GM12878 (cell line): Measurements from ENCODE around the gene NCBP1. TPM values are rescaled to one million over a fixed set of nuclear protein-coding genes. Genes with fewer than 3 reads are reported as not detected.

Experiments
- ATAC-seq: fragments of 200-7000 bp; cut with Tn5 transposase; 3 replicates; pipeline ENCODE4 v1.9.1; 2020; ENCODE audit warnings: mild to moderate bottlenecking, moderate library complexity
- BruUV-seq: library from RNA; stranded (reverse); fragments of 400-500 nt; replicated peaks from 2 replicates; lab custom pipeline; 2021; lab: Mats Ljungman, UMichigan
- CTCF ChIA-PET: fragments of 300-600 bp; sonication (Branson Sonifier 250); formaldehyde crosslinking; extraction: SDS; loops from one replicate; lab custom pipeline; 2021; ENCODE audit warnings: inconsistent platforms; lab: Yijun Ruan, JAX
- POLR2A ChIA-PET: fragments of 350-600 bp; formaldehyde crosslinking; extraction: SDS; loops from one replicate; lab custom pipeline; 2021; ENCODE audit warnings: inconsistent platforms; lab: Charles Lee
- RAD21 ChIA-PET: fragments of 300-600 bp; sonication (Branson Sonifier 250); formaldehyde crosslinking; loops from one replicate; lab custom pipeline; 2023; ENCODE audit warnings: antibody characterized with exemption; ENCODE audit not compliant: unreplicated experiment; lab: Charles Lee
- SMC1A ChIA-PET: fragments of 300-600 bp; sonication (Branson Sonifier 250); formaldehyde crosslinking; loops from one replicate; lab custom pipeline; 2023; ENCODE audit not compliant: unreplicated experiment, uncharacterized antibody; lab: Charles Lee
- DNase-seq: peaks from one replicate; pipeline ENCODE4 v3.0.0-alpha.2; 2011; ENCODE audit warnings: low read depth, low spot score
- FAIRE-seq: peaks from 3 replicates; lab custom pipeline; 2011; peaks lifted over from hg19 to GRCh38; lab: Jason Lieb, UNC
- H2AFZ ChIP-seq: 2 replicates; pipeline ENCODE4 v1.6.0; 2011; ENCODE audit warnings: low read depth, low read length, control low read depth; ENCODE audit not compliant: control insufficient read depth
- H3K27ac ChIP-seq: 2 replicates; pipeline ENCODE4 v1.5.1; 2011; ENCODE audit warnings: control low read depth; ENCODE audit not compliant: control insufficient read depth, insufficient read depth
- H3K27me3 ChIP-seq, 2 experiments: replicated peaks in 1 of 2; 2 replicates each; pipeline versions ENCODE4 v1.6.0 to v1.6.1; 2011; ENCODE audit warnings: low read length in 1 of 2; ENCODE audit not compliant: control insufficient read depth in 2 of 2, insufficient read depth in 2 of 2
- H3K36me3 ChIP-seq, 2 experiments: 2 replicates each; pipeline ENCODE4 v1.5.1; 2011; ENCODE audit warnings: low read length in 1 of 2; ENCODE audit not compliant: control insufficient read depth in 2 of 2, insufficient read depth in 2 of 2
- H3K4me1 ChIP-seq: 2 replicates; pipeline ENCODE4 v1.6.1; 2011; ENCODE audit warnings: mild to moderate bottlenecking, low read length, moderate library complexity, mixed read lengths; ENCODE audit not compliant: control insufficient read depth, insufficient read depth
- H3K4me2 ChIP-seq: 2 replicates; pipeline ENCODE4 v1.6.0; 2011; ENCODE audit warnings: control low read depth; ENCODE audit not compliant: control insufficient read depth, insufficient read depth
- H3K4me3 ChIP-seq: fragments of 200-600 bp; sonication (generic); 2 replicates; pipeline ENCODE4 v1.5.1; 2016
- H3K79me2 ChIP-seq: 2 replicates; pipeline ENCODE4 v1.6.0; 2011; ENCODE audit warnings: low read length; ENCODE audit not compliant: control insufficient read depth, insufficient read depth
- H3K9ac ChIP-seq: 2 replicates; pipeline ENCODE4 v1.8.0; 2011; ENCODE audit warnings: low read length, control low read depth, mixed read lengths; ENCODE audit not compliant: control insufficient read depth, insufficient read depth
- H3K9me3 ChIP-seq: replicated peaks from 3 replicates; pipeline ENCODE4 v1.5.1; 2011; ENCODE audit warnings: mild to moderate bottlenecking, low read length; ENCODE audit not compliant: control insufficient read depth, insufficient read depth
- H4K20me1 ChIP-seq: 2 replicates; pipeline ENCODE4 v1.6.0; 2011; ENCODE audit not compliant: control insufficient read depth, insufficient read depth
- E2F8 ChIP-seq: fragments of 450-650 bp; IDR thresholded peaks from 2 replicates; pipeline ENCODE4 v1.6.1; 2018; ENCODE audit warnings: mild to moderate bottlenecking, low read depth, moderate library complexity; ENCODE audit not compliant: partially characterized antibody
- MYC ChIP-seq: IDR thresholded peaks from 2 replicates; pipeline ENCODE4 v1.6.1; 2011; ENCODE audit warnings: mild to moderate bottlenecking, low read length, moderate library complexity, inconsistent platforms; ENCODE audit not compliant: insufficient read depth, insufficient replicate concordance, insufficient read length, severe bottlenecking
- PRDM15 ChIP-seq: fragments of 450-650 bp; formaldehyde crosslinking; IDR thresholded peaks from 2 replicates; pipeline ENCODE4 v1.4.0; 2020; ENCODE audit warnings: mild to moderate bottlenecking, moderate library complexity
- RAD51 ChIP-seq: fragments of 450-650 bp; IDR thresholded peaks from 2 replicates; pipeline ENCODE4 v1.6.1; 2016; ENCODE audit warnings: moderate library complexity, mild to moderate bottlenecking, inconsistent platforms
- RELA ChIP-seq: fragments of 450-650 bp; IDR thresholded peaks from 2 replicates; pipeline ENCODE4 v1.8.0; 2014; ENCODE audit warnings: borderline replicate concordance; ENCODE audit not compliant: partially characterized antibody
- USF2 ChIP-seq: IDR thresholded peaks from 2 replicates; pipeline ENCODE4 v1.6.1; 2011; ENCODE audit warnings: low read depth, low read length, improper control_type of control experiment, borderline replicate concordance
- ZNF687 ChIP-seq: fragments of 450-650 bp; IDR thresholded peaks from 2 replicates; pipeline ENCODE4 v1.6.1; 2017; ENCODE audit warnings: mild to moderate bottlenecking, moderate library complexity
- ZSCAN29 ChIP-seq: fragments of 450-650 bp; IDR thresholded peaks from 2 replicates; pipeline ENCODE4 v1.6.1; 2017; ENCODE audit warnings: mild to moderate bottlenecking, moderate library complexity
- WGBS: methylation state at CpG from one replicate; pipeline ENCODE4 v1.1.6; 2016; ENCODE audit warnings: low lambda C conversion rate; ENCODE audit not compliant: insufficient replicate concordance, insufficient coverage; ENCODE audit errors: missing lambda C conversion rate; 5-methylcytosine and 5-hydroxymethylcytosine counted together
- in situ Hi-C: fragments of 300-500 bp; cut with MboI; formaldehyde crosslinking; loops from 9 replicates; pipeline ENCODE4 v1.14.3; 2018; ENCODE audit warnings: mixed read lengths
- intact Hi-C: fragments of 100-400 bp; cut with micrococcal nuclease; formaldehyde crosslinking; loops from one replicate; pipeline ENCODE4 v1.14.2; 2022; ENCODE audit not compliant: unreplicated experiment
- polyA plus RNA-seq, 11 experiments: library from polyadenylated mRNA; depleted of rRNA in 4 of 11; unstranded in 6 of 11; stranded (reverse) in 5 of 11; fragments of >200 nt; fragmentation: Nextera tagmentation in 4 of 11; fragmentation: Illumina TruSeq in 1 of 11; extraction: Ambion mirVana in 4 of 11; extraction: Trizol in 1 of 11; gene quantifications; 1 replicate in 1 of 11; 2 replicates in 10 of 11; pipeline versions ENCODE4 v1.2.1 to v1.2.3, GENCODE V29; 2011 to 2016; ENCODE audit warnings: inconsistent platforms in 2 of 11, missing spikeins in 2 of 11, low read depth in 1 of 11
- total RNA-seq, 4 experiments: library from RNA; depleted of rRNA in 3 of 4; stranded (reverse); fragments of >200 nt in 3 of 4; fragmentation: Illumina TruSeq in 1 of 4; extraction: Trizol in 1 of 4; gene quantifications; 2 replicates each; pipeline versions ENCODE4 v1.2.1 to v1.2.3, GENCODE V29; 2013 to 2021

NCBP1 gene
- total and polyA plus RNA-seq, 10 of the 15 experiments (the other 5 are each of a cell fraction or from before 2014, with no cell fraction given) = 14.7 to 70.9 (median 36.0) TPM

- H3K79me2 ChIP-seq = peaks cover 85% of the 10 kb centered on the region
- H3K4me2 ChIP-seq = peak overlapping the region; percentile 75
- no peaks in the 10 kb centered on the region for H3K27me3 ChIP-seq
- H3K4me1 ChIP-seq = peaks cover 5% of the 10 kb centered on the region; the same call in 1 of the 2 replicates
- ATAC-seq = no peak
- FAIRE-seq = no peak
- no peak for DNase-seq
- H3K9me3 ChIP-seq = no peaks in the 10 kb centered on the region
- ChIA-PET SMC1A (interaction anchor here (1.7 kb wide), 1 partner anchor 166 kb away, joined by 8 read pairs; no protein-coding TSS in a partner anchor), RAD21 (interaction anchor here (1.6 to 3.6 kb wide), 2 partner anchors 133 to 166 kb away, joined by 3 to 22 read pairs; partner anchors contain the start of gene TMOD1), CTCF (interaction anchor here (0.9 to 3.5 kb wide), 2 partner anchors 19 to 166 kb away, joined by 3 to 29 read pairs; no protein-coding TSS in a partner anchor), POLR2A (interaction anchor here (0.7 kb wide), 1 partner anchor 21 kb away, joined by 4 read pairs; no protein-coding TSS in a partner anchor)
- intact Hi-C loops (no loop called here), in situ Hi-C loops (loop anchor here (25.0 kb wide), 1 partner anchor 1223 kb away; the partner anchor contains the start of gene ZNF367)
- H3K4me3 ChIP-seq = peak overlapping the region; percentile 96
- peak overlapping the region; percentile 93; the same call in 1 of the 2 replicates for H3K27ac ChIP-seq
- H4K20me1 ChIP-seq = no peaks in the 10 kb centered on the region
- H2AFZ ChIP-seq = no peak overlapping the region
- H3K36me3 ChIP-seq = no peaks in the 10 kb centered on the region
- 56% methylated on average over 7 of the region's 7 CpGs for WGBS
- H3K9ac ChIP-seq = peak overlapping the region; percentile 87
- BruUV-seq = no TSS peak
- no peak for TF ChIP-seq MYC
- no peak for TF ChIP-seq E2F8
- TF ChIP-seq ZNF687 = no peak
- TF ChIP-seq RELA = no peak
- TF ChIP-seq USF2 = no peak
- TF ChIP-seq RAD51 = no peak
- TF ChIP-seq ZSCAN29 = no peak
- no peak for TF ChIP-seq PRDM15
Observed at GRCh38 chr9:97635026-97635425, 1.4 kb downstream of the NCBP1 start.
